OCI-LY7 (cell line): ENCODE results near the gene TRIM26. TPM values are rescaled to one million over a fixed set of nuclear protein-coding genes. Genes with fewer than 3 reads are reported as not detected.

ENCODE experiments used
- BruUV-seq: library from RNA; stranded (reverse); fragments of 400-500 nt; replicated peaks from 2 replicates; lab custom pipeline; 2021; lab: Mats Ljungman, UMichigan
- CTCF ChIA-PET: fragments of 300-600 bp; sonication (Branson Sonifier 250); formaldehyde crosslinking; loops from one replicate; lab custom pipeline; 2022; ENCODE audit warnings: antibody characterized with exemption; ENCODE audit not compliant: unreplicated experiment; lab: Charles Lee
- POLR2A ChIA-PET: fragments of 300-600 bp; sonication (Branson Sonifier 250); formaldehyde crosslinking; loops from one replicate; lab custom pipeline; 2022; ENCODE audit warnings: antibody characterized with exemption; lab: Charles Lee
- DNase-seq: peaks from one replicate; pipeline ENCODE4 v3.0.0-alpha.2; 2015; ENCODE audit warnings: low spot score
- H2AFZ ChIP-seq: fragments of 200-600 bp; sonication (generic), shearing (Covaris generic); 2 replicates; pipeline ENCODE4 v1.6.1; 2014; ENCODE audit warnings: mild to moderate bottlenecking, antibody characterized with exemption, low read length, moderate library complexity
- H3K27ac ChIP-seq: fragments of 200-600 bp; sonication (generic); 2 replicates; pipeline ENCODE4 v1.5.1; 2014; ENCODE audit warnings: mixed run types, low read depth, mild to moderate bottlenecking, moderate library complexity, low read length, inconsistent platforms; ENCODE audit not compliant: poor library complexity, severe bottlenecking
- H3K36me3 ChIP-seq: fragments of 200-600 bp; sonication (generic); 2 replicates; pipeline ENCODE4 v1.6.1; 2014; ENCODE audit warnings: mild to moderate bottlenecking, antibody characterized with exemption, low read length, moderate library complexity, mixed read lengths; ENCODE audit not compliant: insufficient read depth
- H3K4me1 ChIP-seq: fragments of 200-600 bp; sonication (generic); 2 replicates; pipeline ENCODE4 v1.5.1; 2014; ENCODE audit warnings: mild to moderate bottlenecking, low read length; ENCODE audit not compliant: insufficient read depth, poor library complexity, severe bottlenecking
- H3K4me2 ChIP-seq: fragments of 200-600 bp; sonication (generic); 2 replicates; pipeline ENCODE4 v1.6.1; 2014; ENCODE audit warnings: mild to moderate bottlenecking, low read length
- H3K4me3 ChIP-seq: fragments of 200-600 bp; sonication (generic); 2 replicates; pipeline ENCODE4 v1.5.1; 2014; ENCODE audit warnings: mild to moderate bottlenecking, low read depth, low read length; ENCODE audit not compliant: poor library complexity, severe bottlenecking
- H3K79me2 ChIP-seq: fragments of 200-600 bp; sonication (generic); 2 replicates; pipeline ENCODE4 v1.6.1; 2016; ENCODE audit warnings: low read depth, mild to moderate bottlenecking, low read length, moderate library complexity, mixed read lengths; ENCODE audit not compliant: insufficient read depth
- H3K9me2 ChIP-seq: fragments of 200-600 bp; sonication (generic); 2 replicates; pipeline ENCODE4 v1.6.1; 2016; ENCODE audit warnings: mild to moderate bottlenecking, low read length, mixed read lengths; ENCODE audit not compliant: insufficient read depth
- H3K9me3 ChIP-seq: fragments of 200-600 bp; sonication (generic); 2 replicates; pipeline ENCODE4 v1.6.1; 2014; ENCODE audit warnings: mild to moderate bottlenecking, mixed run types, low read length, mixed read lengths
- H4K20me1 ChIP-seq: fragments of 200-600 bp; sonication (generic); 2 replicates; pipeline ENCODE4 v1.6.1; 2014; ENCODE audit warnings: mild to moderate bottlenecking, antibody characterized with exemption, low read length, moderate library complexity, mixed read lengths; ENCODE audit not compliant: insufficient read depth
- CTCF ChIP-seq: fragments of 200-600 bp; sonication (generic); conservative IDR thresholded peaks from 2 replicates; pipeline ENCODE4 v1.5.1; 2014; ENCODE audit warnings: mild to moderate bottlenecking, antibody characterized with exemption, low read length, moderate library complexity, mixed read lengths
- EZH2phosphoT487 ChIP-seq: fragments of 200-600 bp; sonication (generic); IDR thresholded peaks from 2 replicates; pipeline ENCODE4 v1.6.1; 2018; ENCODE audit warnings: low read depth, borderline replicate concordance, mild to moderate bottlenecking, mixed run types, antibody characterized with exemption, low read length, moderate library complexity, mixed read lengths
- intact Hi-C: fragments of 100-400 bp; cut with micrococcal nuclease; formaldehyde crosslinking; loops from one replicate; pipeline ENCODE4 v1.10.0; 2022; ENCODE audit not compliant: unreplicated experiment
- total RNA-seq, 2 experiments: library from RNA; depleted of rRNA in 1 of 2; stranded (reverse); fragments of >200 nt in 1 of 2; shearing (Covaris generic) in 1 of 2; gene quantifications; 2 replicates each; pipeline ENCODE4 v1.2.3, GENCODE V29; 2014 to 2022

The TRIM26 gene
- total RNA-seq, 2 experiments from 2014 or later = 53.2 to 53.3 TPM

GRCh38 chr6:30155520-30156261, 57.5 kb downstream of the TRIM26 start:
- CTCF ChIA-PET = no interaction called here
- Histone ChIP-seq H2AFZ (no peak overlapping the region), H3K4me2 (no peak overlapping the region)

GRCh38 chr6:30154709-30155519, 58.3 kb downstream of the TRIM26 start:
- DNase-seq = no peak
- ChIA-PET POLR2A (no interaction called here), CTCF (no interaction called here)
- Histone ChIP-seq H3K4me3 (no peak overlapping the region), H3K36me3 (no peaks in the 10 kb centered on the region), H3K9me3 (no peaks in the 10 kb centered on the region), H3K4me2 (no peak overlapping the region), H3K79me2 (no peaks in the 10 kb centered on the region), H3K9me2 (no peaks in the 10 kb centered on the region), H3K4me1 (no peaks in the 10 kb centered on the region), H4K20me1 (no peaks in the 10 kb centered on the region), H2AFZ (no peak overlapping the region), H3K27ac (no peak overlapping the region)
- TF ChIP-seq EZH2phosphoT487 (no peak), CTCF (peak; percentile 24; the same call in 1 of the 2 replicates)
- intact Hi-C loops = no loop called here
- no TSS peak for BruUV-seq

More at GRCh38 chr6:30155520-30156261, 57.5 kb downstream of the TRIM26 start:
- Histone ChIP-seq H3K9me3 (no peaks in the 10 kb centered on the region), H3K4me1 (no peaks in the 10 kb centered on the region), H3K36me3 (no peaks in the 10 kb centered on the region), H4K20me1 (no peaks in the 10 kb centered on the region), H3K4me3 (no peak overlapping the region), H3K9me2 (no peaks in the 10 kb centered on the region), H3K79me2 (no peaks in the 10 kb centered on the region), H3K27ac (no peak overlapping the region)
- POLR2A ChIA-PET = no interaction called here
- intact Hi-C loops = no loop called here
- TF ChIP-seq EZH2phosphoT487 = no peak
- TF ChIP-seq CTCF = no peak
- DNase-seq = no peak
- BruUV-seq = no TSS peak
